Activated B cell treated with CpG ODN at 0.5 μM for 24 hours (primary cell): ENCODE results near the gene GALNTL6. TPM values are rescaled to one million over a fixed set of nuclear protein-coding genes. Genes with fewer than 3 reads are reported as not detected.

ENCODE experiments used
- ATAC-seq: fragments of 200-7000 bp; cut with Tn5 transposase; one replicate; pipeline ENCODE4 v1.10.0; 2021; ENCODE audit warnings: low read depth, mild to moderate bottlenecking, moderate library complexity
- CTCF ChIA-PET: fragments of 350-600 bp; sonication (Branson Sonifier 250); formaldehyde crosslinking; loops from one replicate; lab custom pipeline; 2021; ENCODE audit warnings: antibody characterized with exemption; lab: Charles Lee
- POLR2A ChIA-PET: fragments of 350-600 bp; sonication (Branson Sonifier 250); formaldehyde crosslinking; loops from one replicate; lab custom pipeline; 2021; ENCODE audit warnings: antibody characterized with exemption; lab: Charles Lee
- DNase-seq: peaks from one replicate; pipeline ENCODE4 v3.0.0; 2022
- H3K27ac Mint-ChIP-seq: one replicate; pipeline ENCODE4 v1.8.0; 2020; ENCODE audit warnings: mixed read lengths
- H3K27me3 Mint-ChIP-seq: one replicate; pipeline ENCODE4 v1.8.0; 2021; ENCODE audit warnings: mixed read lengths
- H3K36me3 Mint-ChIP-seq: one replicate; pipeline ENCODE4 v1.8.0; 2021; ENCODE audit warnings: low read depth, mixed read lengths
- H3K4me1 Mint-ChIP-seq: one replicate; pipeline ENCODE4 v1.8.0; 2021; ENCODE audit warnings: mixed read lengths
- H3K4me3 Mint-ChIP-seq: one replicate; pipeline ENCODE4 v1.8.0; 2020; ENCODE audit warnings: mild to moderate bottlenecking, mixed read lengths
- H3K9me3 Mint-ChIP-seq: one replicate; pipeline ENCODE4 v1.8.0; 2020; ENCODE audit warnings: mixed read lengths
- CTCF ChIP-seq: fragments of 200-600 bp; IDR thresholded peaks from one replicate; pipeline ENCODE4 v1.8.0; 2022; ENCODE audit warnings: antibody characterized with exemption, mild to moderate bottlenecking
- intact Hi-C: fragments of 100-400 bp; cut with micrococcal nuclease; formaldehyde crosslinking; loops from one replicate; pipeline ENCODE4 v1.15.1; 2024
- total RNA-seq: library from RNA; stranded (reverse); gene quantifications from 2 replicates; pipeline ENCODE4 v1.2.3, GENCODE V29; 2022

The GALNTL6 gene
- total RNA-seq, 1 donor from 2014 or later, result 0.20 TPM

GRCh38 chr4:172152284-172152683 is 339.1 kb downstream of the GALNTL6 start:
- CTCF ChIA-PET, result no interaction called here
- ATAC-seq, result no peak

GRCh38 chr4:172153719-172154118 is 340.5 kb downstream of the GALNTL6 start:
- Mint-ChIP-seq H3K27ac (no peak overlapping the region), H3K9me3 (no peaks in the 10 kb centered on the region), H3K4me3 (no peak overlapping the region), H3K27me3 (no peaks in the 10 kb centered on the region), H3K36me3 (no peaks in the 10 kb centered on the region), H3K4me1 (no peaks in the 10 kb centered on the region)
- TF ChIP-seq CTCF, result no peak
- ATAC-seq (no peak), DNase-seq (no peak)
- POLR2A ChIA-PET, result no interaction called here
- intact Hi-C loops, result no loop called here
- CTCF ChIA-PET, result no interaction called here

More at GRCh38 chr4:172152284-172152683, 339.1 kb downstream of the GALNTL6 start:
- POLR2A ChIA-PET, result no interaction called here
- DNase-seq, result no peak
- TF ChIP-seq CTCF, result no peak
- Mint-ChIP-seq H3K27me3 (no peaks in the 10 kb centered on the region), H3K9me3 (no peaks in the 10 kb centered on the region), H3K4me1 (no peaks in the 10 kb centered on the region), H3K4me3 (no peak overlapping the region), H3K36me3 (no peaks in the 10 kb centered on the region), H3K27ac (no peak overlapping the region)
- intact Hi-C loops, result no loop called here

- no peaks in the 10 kb centered on the region for H3K4me1 Mint-ChIP-seq
- no peak overlapping the region for H3K27ac Mint-ChIP-seq
- H3K36me3 Mint-ChIP-seq, result no peaks in the 10 kb centered on the region
- H3K27me3 Mint-ChIP-seq, result no peaks in the 10 kb centered on the region
- no peaks in the 10 kb centered on the region for H3K9me3 Mint-ChIP-seq
- ChIA-PET POLR2A (no interaction called here), CTCF (no interaction called here)
- no peak for TF ChIP-seq CTCF
- DNase-seq, result no peak
- H3K4me3 Mint-ChIP-seq, result no peak overlapping the region
- no peak for ATAC-seq
- intact Hi-C loops, result no loop called here
Observed at GRCh38 chr4:172155838-172156345, 342.7 kb downstream of the GALNTL6 start.

GRCh38 chr4:172157946-172158345 is 344.7 kb downstream of the GALNTL6 start:
- no peaks in the 10 kb centered on the region for H3K9me3 Mint-ChIP-seq
- H3K27me3 Mint-ChIP-seq, result no peaks in the 10 kb centered on the region
- H3K4me1 Mint-ChIP-seq, result no peaks in the 10 kb centered on the region
- intact Hi-C loops, result no loop called here
- ChIA-PET CTCF (no interaction called here), POLR2A (no interaction called here)
- no peak for TF ChIP-seq CTCF
- DNase-seq, result no peak
- no peak for ATAC-seq
- no peaks in the 10 kb centered on the region for H3K36me3 Mint-ChIP-seq
- no peak overlapping the region for H3K4me3 Mint-ChIP-seq
- H3K27ac Mint-ChIP-seq, result no peak overlapping the region

GRCh38 chr4:172163215-172163614 is 350.0 kb downstream of the GALNTL6 start:
- TF ChIP-seq CTCF, result no peak
- Mint-ChIP-seq H3K36me3 (no peaks in the 10 kb centered on the region), H3K4me3 (no peak overlapping the region), H3K27ac (no peak overlapping the region), H3K9me3 (no peaks in the 10 kb centered on the region), H3K27me3 (no peaks in the 10 kb centered on the region), H3K4me1 (no peaks in the 10 kb centered on the region)
- DNase-seq (no peak), ATAC-seq (no peak)
- intact Hi-C loops, result no loop called here
- ChIA-PET POLR2A (no interaction called here), CTCF (no interaction called here)
